SK-N-SH (cell line): ENCODE data around the gene ID1. TPM values are rescaled to one million over a fixed set of nuclear protein-coding genes. Genes with fewer than 3 reads are reported as not detected.
A peak's percentile ranks its signal among the peaks of the same experiment; 100 is the strongest.

Experiments
- CTCF ChIA-PET: fragments of 300-600, 350-600 bp; formaldehyde crosslinking; extraction: SDS; loops from one replicate; lab custom pipeline; 2021; lab: Yijun Ruan, JAX
- POLR2A ChIA-PET: fragments of 350-600 bp; sonication (Branson Sonifier 250); formaldehyde crosslinking; extraction: SDS; loops from one replicate; lab custom pipeline; 2020; ENCODE audit warnings: antibody characterized with exemption, inconsistent platforms; lab: Yijun Ruan, JAX
- DNase-seq: peaks from one replicate; pipeline ENCODE4 v3.0.0; 2012
- H2AFZ ChIP-seq: fragments of 200-600 bp; sonication (generic); 2 replicates; pipeline ENCODE4 v1.8.1; 2016; ENCODE audit warnings: antibody characterized with exemption, mild to moderate bottlenecking, low read depth
- H3F3A ChIP-seq: fragments of 200-600 bp; sonication (generic); replicated peaks from 2 replicates; pipeline ENCODE3; 2016; ENCODE audit warnings: antibody characterized with exemption, mild to moderate bottlenecking; ENCODE audit not compliant: insufficient read depth
- H3K27ac ChIP-seq, 2 experiments: fragments of 200-500 bp in 1 of 2; fragments of 200-600 bp in 1 of 2; sonication (Bioruptor generic) in 1 of 2; sonication (generic), shearing (Covaris generic) in 1 of 2; 2 replicates each; pipeline versions ENCODE4 v1.5.1 to v1.6.1; 2014 to 2016; ENCODE audit warnings: low read depth in 2 of 2, inconsistent platforms in 1 of 2, low read length in 1 of 2, mild to moderate bottlenecking in 1 of 2, mixed read lengths in 1 of 2
- H3K27me3 ChIP-seq: fragments of 200-600 bp; sonication (generic), shearing (Covaris generic); 2 replicates; pipeline ENCODE4 v1.6.1; 2016; ENCODE audit warnings: mixed run types; ENCODE audit not compliant: insufficient read depth
- H3K36me3 ChIP-seq, 2 experiments: fragments of 200-500 bp in 1 of 2; fragments of 200-600 bp in 1 of 2; sonication (Bioruptor generic) in 1 of 2; sonication (generic) in 1 of 2; replicated peaks in 1 of 2; 2 replicates each; pipeline versions ENCODE3 to v1.5.1; 2014 to 2016; ENCODE audit warnings: low read length in 1 of 2, mild to moderate bottlenecking in 1 of 2; ENCODE audit not compliant: insufficient read depth in 2 of 2, control insufficient read depth in 1 of 2
- H3K4me1 ChIP-seq, 2 experiments: fragments of 200-500 bp in 1 of 2; fragments of 200-600 bp in 1 of 2; sonication (Bioruptor generic) in 1 of 2; sonication (generic), shearing (Covaris generic) in 1 of 2; 2 replicates each; pipeline versions ENCODE4 v1.5.1 to v1.6.1; 2014 to 2016; ENCODE audit warnings: low read depth in 1 of 2, low read length in 1 of 2, mixed run types in 1 of 2; ENCODE audit not compliant: insufficient read depth in 2 of 2, control insufficient read depth in 1 of 2
- H3K4me2 ChIP-seq: fragments of 200-600 bp; sonication (generic), shearing (Covaris generic); 2 replicates; pipeline ENCODE4 v1.6.1; 2017; ENCODE audit warnings: mixed run types
- H3K4me3 ChIP-seq, 2 experiments: fragments of 200-500 bp in 1 of 2; fragments of 200-600 bp in 1 of 2; sonication (Bioruptor generic) in 1 of 2; sonication (generic), shearing (Covaris generic) in 1 of 2; 2 replicates each; pipeline versions ENCODE4 v1.5.1 to v1.8.1; 2014 to 2016; ENCODE audit warnings: low read depth in 2 of 2, inconsistent platforms in 1 of 2, low read length in 1 of 2, mild to moderate bottlenecking in 1 of 2, mixed read lengths in 1 of 2, moderate library complexity in 1 of 2
- H3K79me2 ChIP-seq: fragments of 200-600 bp; sonication (generic); 2 replicates; pipeline ENCODE4 v1.8.1; 2017; ENCODE audit warnings: mild to moderate bottlenecking; ENCODE audit not compliant: insufficient read depth
- H3K9ac ChIP-seq: fragments of 200-600 bp; sonication (generic); 2 replicates; pipeline ENCODE4 v1.6.1; 2017; ENCODE audit warnings: mixed run types
- H3K9me2 ChIP-seq: fragments of 200-600 bp; sonication (generic); 2 replicates; pipeline ENCODE4 v1.6.1; 2017; ENCODE audit warnings: mixed run types
- H3K9me3 ChIP-seq: fragments of 200-600 bp; sonication (generic); 2 replicates; pipeline ENCODE4 v1.6.1; 2017; ENCODE audit warnings: mixed run types, mild to moderate bottlenecking, moderate library complexity
- H4K20me1 ChIP-seq: fragments of 200-600 bp; sonication (generic); 2 replicates; pipeline ENCODE4 v1.6.1; 2017; ENCODE audit warnings: mild to moderate bottlenecking, mixed run types; ENCODE audit not compliant: insufficient read depth
- CHD2 ChIP-seq: fragments of 150-350 bp; IDR thresholded peaks from 2 replicates; pipeline ENCODE4 v1.6.1; 2018; ENCODE audit warnings: low read length; ENCODE audit not compliant: partially characterized antibody
- ELF1 ChIP-seq: IDR thresholded peaks from 2 replicates; pipeline ENCODE4 v1.4.0; 2012
- FOSL2 ChIP-seq: IDR thresholded peaks from 2 replicates; pipeline ENCODE4 v1.4.0; 2012; ENCODE audit warnings: low read depth, mild to moderate bottlenecking, moderate library complexity, borderline replicate concordance
- FOXJ3 ChIP-seq: sonication (generic); formaldehyde crosslinking; IDR thresholded peaks from 2 replicates; pipeline ENCODE4 v1.5.1; 2020; ENCODE audit warnings: mild to moderate bottlenecking, missing genetic modification reagents
- FOXM1 ChIP-seq: IDR thresholded peaks from 2 replicates; pipeline ENCODE4 v1.4.0; 2012; ENCODE audit warnings: low read depth, mild to moderate bottlenecking
- GABPA ChIP-seq: IDR thresholded peaks from 2 replicates; pipeline ENCODE4 v1.4.0; 2012; ENCODE audit warnings: low read depth, mild to moderate bottlenecking
- GATA2 ChIP-seq: sonication (generic); formaldehyde crosslinking; IDR thresholded peaks from 2 replicates; pipeline ENCODE4 v1.5.0; 2020; ENCODE audit warnings: mild to moderate bottlenecking, missing genetic modification reagents
- MEF2A ChIP-seq: IDR thresholded peaks from 2 replicates; pipeline ENCODE4 v1.4.0; 2012; ENCODE audit warnings: low read depth, borderline replicate concordance
- POLR2AphosphoS5 ChIP-seq: IDR thresholded peaks from 2 replicates; pipeline ENCODE4 v1.6.1; 2012; ENCODE audit warnings: low read depth, low read length
- RFX5 ChIP-seq: IDR thresholded peaks from 2 replicates; pipeline ENCODE4 v1.6.1; 2012; ENCODE audit warnings: mild to moderate bottlenecking, improper control_type of control experiment, low read length
- RXRA ChIP-seq: IDR thresholded peaks from 2 replicates; pipeline ENCODE4 v1.4.0; 2012; ENCODE audit warnings: low read depth, mild to moderate bottlenecking, borderline replicate concordance
- SIN3A ChIP-seq: IDR thresholded peaks from 2 replicates; pipeline ENCODE4 v1.6.1; 2012; ENCODE audit warnings: low read depth, mild to moderate bottlenecking, low read length, moderate library complexity, borderline replicate concordance
- SMC3 ChIP-seq: IDR thresholded peaks from 2 replicates; pipeline ENCODE4 v1.6.1; 2012; ENCODE audit warnings: low read depth, low read length, improper control_type of control experiment
- TCF12 ChIP-seq: IDR thresholded peaks from 2 replicates; pipeline ENCODE4 v1.4.0; 2012
- TEAD4 ChIP-seq: IDR thresholded peaks from 2 replicates; pipeline ENCODE4 v1.4.0; 2012; ENCODE audit warnings: mild to moderate bottlenecking, borderline replicate concordance; ENCODE audit not compliant: insufficient read depth
- WGBS: methylation state at CpG from one replicate; pipeline ENCODE4 v1.1.6; 2017; ENCODE audit warnings: low lambda C conversion rate; 5-methylcytosine and 5-hydroxymethylcytosine counted together
- polyA plus RNA-seq, 3 experiments: library from polyadenylated mRNA; depleted of rRNA; stranded (reverse); fragments of >200 nt; gene quantifications; 2 replicates each; pipeline ENCODE4 v1.2.3, GENCODE V29; 2012
- TF ChIP-seq, protein P1 (sequence below): IDR thresholded peaks from 2 replicates; pipeline ENCODE4 v1.4.0; 2012; ENCODE audit warnings: low read depth, borderline replicate concordance
- TF ChIP-seq, protein P2 (sequence below): IDR thresholded peaks from 2 replicates; pipeline ENCODE4 v1.6.1; 2012; ENCODE audit warnings: mild to moderate bottlenecking, low read depth, low read length, moderate library complexity
- TF ChIP-seq, protein P3 (sequence below): IDR thresholded peaks from 2 replicates; pipeline ENCODE4; 2012
- TF ChIP-seq, protein P4 (sequence below): IDR thresholded peaks from 2 replicates; pipeline ENCODE4 v1.4.0; 2012; ENCODE audit warnings: low read depth, borderline replicate concordance

Gene ID1
- polyA plus RNA-seq, 1 of the 3 experiments (the other 2 are of a cell fraction) = 493 TPM

DNA sequence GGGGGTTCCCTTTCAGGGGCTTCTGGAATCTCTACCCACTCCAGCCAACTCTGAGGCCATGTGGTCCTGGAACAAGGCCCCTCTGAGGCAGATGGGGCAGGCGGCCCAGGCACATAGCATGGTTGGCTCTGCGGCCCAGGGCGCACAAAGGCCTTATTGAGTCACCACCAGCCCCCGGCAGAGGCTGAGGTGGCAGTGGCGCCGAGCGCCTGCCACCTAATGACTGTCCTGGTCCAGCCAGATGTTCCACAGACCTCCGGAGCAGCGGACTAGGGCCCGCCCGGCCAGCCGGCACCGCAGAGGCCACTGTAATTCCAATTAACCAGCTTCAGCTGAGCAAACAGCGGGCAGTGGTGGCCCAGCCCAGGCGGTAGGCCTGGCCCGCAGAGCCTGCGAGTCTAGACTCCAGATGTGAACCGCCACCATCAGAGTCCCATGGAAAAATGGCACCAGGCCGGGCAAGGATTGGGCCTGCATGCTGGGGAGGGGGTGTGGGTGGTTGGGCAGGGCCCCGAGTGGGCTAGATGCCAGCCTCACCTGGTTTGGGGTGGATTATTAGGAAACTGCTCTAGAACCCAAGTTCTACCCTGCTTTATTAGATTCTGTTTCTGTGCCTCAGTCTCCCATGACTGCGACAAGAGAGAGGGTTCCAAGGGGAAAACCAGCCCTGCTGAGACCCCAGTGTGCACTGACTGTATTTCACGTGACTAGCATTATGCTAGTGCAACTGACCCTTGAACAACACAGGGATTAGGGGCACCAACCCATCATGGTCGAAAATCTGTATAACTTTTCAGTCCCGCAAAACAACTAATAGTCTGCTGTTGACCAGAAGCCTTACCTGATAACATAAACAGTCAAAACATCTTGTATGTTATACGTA is 34.1 kb upstream of the ID1 start (continued):
- TF ChIP-seq, protein P1, sequence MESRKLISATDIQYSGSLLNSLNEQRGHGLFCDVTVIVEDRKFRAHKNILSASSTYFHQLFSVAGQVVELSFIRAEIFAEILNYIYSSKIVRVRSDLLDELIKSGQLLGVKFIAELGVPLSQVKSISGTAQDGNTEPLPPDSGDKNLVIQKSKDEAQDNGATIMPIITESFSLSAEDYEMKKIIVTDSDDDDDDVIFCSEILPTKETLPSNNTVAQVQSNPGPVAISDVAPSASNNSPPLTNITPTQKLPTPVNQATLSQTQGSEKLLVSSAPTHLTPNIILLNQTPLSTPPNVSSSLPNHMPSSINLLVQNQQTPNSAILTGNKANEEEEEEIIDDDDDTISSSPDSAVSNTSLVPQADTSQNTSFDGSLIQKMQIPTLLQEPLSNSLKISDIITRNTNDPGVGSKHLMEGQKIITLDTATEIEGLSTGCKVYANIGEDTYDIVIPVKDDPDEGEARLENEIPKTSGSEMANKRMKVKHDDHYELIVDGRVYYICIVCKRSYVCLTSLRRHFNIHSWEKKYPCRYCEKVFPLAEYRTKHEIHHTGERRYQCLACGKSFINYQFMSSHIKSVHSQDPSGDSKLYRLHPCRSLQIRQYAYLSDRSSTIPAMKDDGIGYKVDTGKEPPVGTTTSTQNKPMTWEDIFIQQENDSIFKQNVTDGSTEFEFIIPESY = peak; percentile 48; the same call in 1 of the 2 replicates
- no peak for TF ChIP-seq SMC3
- peak; percentile 70; the same call in 1 of the 2 replicates for TF ChIP-seq FOXJ3
- TF ChIP-seq POLR2AphosphoS5 = peak; percentile 65; the same call in 1 of the 2 replicates
- TF ChIP-seq TCF12 = peak; percentile 86
- no peak; the same call in 1 of the 2 replicates for TF ChIP-seq FOSL2
- TF ChIP-seq, all 33 proteins: peak for 11

DNA sequence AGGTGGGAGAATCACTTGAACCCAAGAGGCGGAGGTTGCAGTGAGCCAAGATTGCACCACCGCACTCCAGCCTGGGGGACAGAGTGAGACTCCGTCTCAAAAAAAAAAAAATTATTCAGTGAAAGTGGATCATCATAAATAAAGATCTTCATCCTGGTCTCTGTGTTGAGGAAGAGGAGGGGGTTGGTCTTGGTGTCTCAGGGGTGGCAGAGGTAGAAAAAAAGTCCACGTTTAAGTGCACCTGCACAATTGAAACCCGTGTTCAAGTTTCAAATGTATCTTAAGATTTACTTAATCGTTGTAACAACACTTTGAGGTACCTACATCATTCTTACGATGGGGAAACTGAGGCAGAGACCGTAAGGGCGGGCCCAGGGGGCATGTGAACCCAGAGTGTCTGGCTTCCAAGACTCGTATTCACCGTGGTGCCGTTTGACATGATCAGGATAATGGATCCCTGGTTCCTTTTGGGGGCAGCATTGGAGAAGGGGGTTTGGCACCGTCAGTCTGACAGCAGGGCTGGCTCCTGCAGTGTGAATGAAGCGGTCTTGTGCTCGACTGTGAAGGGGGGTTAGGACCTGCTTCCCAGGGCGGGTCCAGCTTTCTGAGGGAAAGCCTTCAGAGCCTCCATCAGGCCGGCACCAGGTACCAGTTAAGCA is 32.9 kb upstream of the ID1 start:
- Histone ChIP-seq H2AFZ (no peak overlapping the region; the same call in 1 of the 2 replicates), H4K20me1 (no peaks in the 10 kb centered on the region), H3K9ac (peak overlapping the region; percentile 93)
- DNase-seq = no peak
- no peak for TF ChIP-seq SIN3A
- TF ChIP-seq CHD2 = no peak
- no peak for TF ChIP-seq SMC3
- TF ChIP-seq RFX5 = no peak
- TF ChIP-seq TEAD4 = no peak
- TF ChIP-seq RXRA = no peak
- TF ChIP-seq, protein P2, sequence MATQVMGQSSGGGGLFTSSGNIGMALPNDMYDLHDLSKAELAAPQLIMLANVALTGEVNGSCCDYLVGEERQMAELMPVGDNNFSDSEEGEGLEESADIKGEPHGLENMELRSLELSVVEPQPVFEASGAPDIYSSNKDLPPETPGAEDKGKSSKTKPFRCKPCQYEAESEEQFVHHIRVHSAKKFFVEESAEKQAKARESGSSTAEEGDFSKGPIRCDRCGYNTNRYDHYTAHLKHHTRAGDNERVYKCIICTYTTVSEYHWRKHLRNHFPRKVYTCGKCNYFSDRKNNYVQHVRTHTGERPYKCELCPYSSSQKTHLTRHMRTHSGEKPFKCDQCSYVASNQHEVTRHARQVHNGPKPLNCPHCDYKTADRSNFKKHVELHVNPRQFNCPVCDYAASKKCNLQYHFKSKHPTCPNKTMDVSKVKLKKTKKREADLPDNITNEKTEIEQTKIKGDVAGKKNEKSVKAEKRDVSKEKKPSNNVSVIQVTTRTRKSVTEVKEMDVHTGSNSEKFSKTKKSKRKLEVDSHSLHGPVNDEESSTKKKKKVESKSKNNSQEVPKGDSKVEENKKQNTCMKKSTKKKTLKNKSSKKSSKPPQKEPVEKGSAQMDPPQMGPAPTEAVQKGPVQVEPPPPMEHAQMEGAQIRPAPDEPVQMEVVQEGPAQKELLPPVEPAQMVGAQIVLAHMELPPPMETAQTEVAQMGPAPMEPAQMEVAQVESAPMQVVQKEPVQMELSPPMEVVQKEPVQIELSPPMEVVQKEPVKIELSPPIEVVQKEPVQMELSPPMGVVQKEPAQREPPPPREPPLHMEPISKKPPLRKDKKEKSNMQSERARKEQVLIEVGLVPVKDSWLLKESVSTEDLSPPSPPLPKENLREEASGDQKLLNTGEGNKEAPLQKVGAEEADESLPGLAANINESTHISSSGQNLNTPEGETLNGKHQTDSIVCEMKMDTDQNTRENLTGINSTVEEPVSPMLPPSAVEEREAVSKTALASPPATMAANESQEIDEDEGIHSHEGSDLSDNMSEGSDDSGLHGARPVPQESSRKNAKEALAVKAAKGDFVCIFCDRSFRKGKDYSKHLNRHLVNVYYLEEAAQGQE = no peak
- no peak for TF ChIP-seq GATA2 (CRISPR knock-in tag)
- TF ChIP-seq FOSL2 = no peak
- no peak for TF ChIP-seq FOXM1
- TF ChIP-seq, protein P3, sequence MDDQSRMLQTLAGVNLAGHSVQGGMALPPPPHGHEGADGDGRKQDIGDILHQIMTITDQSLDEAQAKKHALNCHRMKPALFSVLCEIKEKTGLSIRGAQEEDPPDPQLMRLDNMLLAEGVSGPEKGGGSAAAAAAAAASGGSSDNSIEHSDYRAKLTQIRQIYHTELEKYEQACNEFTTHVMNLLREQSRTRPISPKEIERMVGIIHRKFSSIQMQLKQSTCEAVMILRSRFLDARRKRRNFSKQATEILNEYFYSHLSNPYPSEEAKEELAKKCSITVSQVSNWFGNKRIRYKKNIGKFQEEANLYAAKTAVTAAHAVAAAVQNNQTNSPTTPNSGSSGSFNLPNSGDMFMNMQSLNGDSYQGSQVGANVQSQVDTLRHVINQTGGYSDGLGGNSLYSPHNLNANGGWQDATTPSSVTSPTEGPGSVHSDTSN = no peak
- no peak for TF ChIP-seq ELF1
- TF ChIP-seq POLR2AphosphoS5 = no peak; the same call in 1 of the 2 replicates
- TF ChIP-seq, protein P4, sequence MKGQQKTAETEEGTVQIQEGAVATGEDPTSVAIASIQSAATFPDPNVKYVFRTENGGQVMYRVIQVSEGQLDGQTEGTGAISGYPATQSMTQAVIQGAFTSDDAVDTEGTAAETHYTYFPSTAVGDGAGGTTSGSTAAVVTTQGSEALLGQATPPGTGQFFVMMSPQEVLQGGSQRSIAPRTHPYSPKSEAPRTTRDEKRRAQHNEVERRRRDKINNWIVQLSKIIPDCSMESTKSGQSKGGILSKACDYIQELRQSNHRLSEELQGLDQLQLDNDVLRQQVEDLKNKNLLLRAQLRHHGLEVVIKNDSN = no peak
- no peak for TF ChIP-seq GABPA
- TF ChIP-seq MEF2A = no peak
- TF ChIP-seq, all 33 proteins: peak for 0
- CTCF ChIA-PET = interaction anchor here (0.8 to 31.0 kb wide), 5 partner anchors 14 to 152 kb away, joined by 3 to 1802 read pairs (median 11); partner anchors contain the start of gene ID1
- Histone ChIP-seq H3K4me3 (peak overlapping the region; percentile 21 to 52; a peak in 2 of 4 replicates), H3K4me1 (peaks cover 45 to 55% of the 10 kb centered on the region in 2 experiments), H3K27ac (peak overlapping the region; percentile 93 to 97), H3K36me3 (peaks cover 4 to 5% of the 10 kb centered on the region in 2 experiments), H3K79me2 (peaks cover 17% of the 10 kb centered on the region; the same call in 1 of the 2 replicates), H3K9me2 (no peaks in the 10 kb centered on the region), H3K4me2 (peak overlapping the region; percentile 71), H3K9me3 (no peaks in the 10 kb centered on the region), H3K27me3 (no peaks in the 10 kb centered on the region), H3F3A (peaks cover 58% of the 10 kb centered on the region)
- POLR2A ChIA-PET = interaction anchor here (1.0 to 8.9 kb wide), 8 partner anchors 9 to 151 kb away, joined by 3 to 181 read pairs (median 7); partner anchors contain the start of gene ID1
- 30% methylated on average over 15 of the region's 17 CpGs for WGBS
